ENCODE measurements around the gene REPS1. TPM values are rescaled to one million over a fixed set of nuclear protein-coding genes. Genes with fewer than 3 reads are reported as not detected.
A peak's percentile ranks its signal among the peaks of the same experiment; 100 is the strongest.
"Not testable (repeated sequence)": the region's sequence is repeated elsewhere in the genome, so short reads cannot be mapped to it uniquely, and the experiment has no call there.

Gene REPS1
- total RNA-seq, 1 donor from 2014 or later = 42.2 TPM

DNA sequence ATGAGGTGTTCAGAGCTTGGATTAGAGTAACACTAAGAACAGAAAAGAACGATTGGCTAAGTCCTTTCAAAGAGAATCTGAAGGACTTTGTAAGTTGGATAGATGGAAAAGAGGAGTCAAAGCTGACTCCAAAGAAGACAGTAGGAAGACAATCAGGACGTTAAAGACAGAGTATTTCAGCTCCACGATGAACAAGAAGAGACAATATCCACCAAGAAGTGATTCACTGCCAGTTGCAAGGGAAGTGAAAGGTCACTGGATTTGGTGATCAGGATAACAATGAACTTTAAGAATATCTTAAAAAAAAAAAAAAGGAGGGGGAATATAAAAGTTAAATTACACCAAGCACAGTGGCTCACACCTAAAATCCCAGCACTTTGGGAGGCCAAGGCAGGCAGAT lies 17.9 kb downstream of the REPS1 start:
- no peak for ATAC-seq

DNA sequence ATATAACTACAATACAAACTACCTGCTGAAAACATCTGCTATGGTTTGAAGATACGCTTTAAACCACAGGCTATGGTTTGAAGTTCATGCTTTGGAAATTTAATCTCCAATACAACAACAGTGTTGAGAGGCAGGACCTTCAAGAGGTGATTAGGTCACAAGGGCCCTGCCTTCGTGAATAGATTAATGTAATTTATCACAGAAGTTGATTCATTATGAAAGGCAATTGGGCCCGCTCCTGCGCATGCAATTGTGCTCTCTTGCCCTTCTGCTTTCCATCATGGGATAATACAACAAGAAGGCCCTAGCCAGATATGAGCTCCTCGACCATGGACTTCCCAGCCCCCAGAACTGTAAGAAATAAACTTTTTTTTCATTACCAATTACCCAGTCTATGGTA lies 21.2 kb downstream of the REPS1 start:
- no peak for ATAC-seq

DNA sequence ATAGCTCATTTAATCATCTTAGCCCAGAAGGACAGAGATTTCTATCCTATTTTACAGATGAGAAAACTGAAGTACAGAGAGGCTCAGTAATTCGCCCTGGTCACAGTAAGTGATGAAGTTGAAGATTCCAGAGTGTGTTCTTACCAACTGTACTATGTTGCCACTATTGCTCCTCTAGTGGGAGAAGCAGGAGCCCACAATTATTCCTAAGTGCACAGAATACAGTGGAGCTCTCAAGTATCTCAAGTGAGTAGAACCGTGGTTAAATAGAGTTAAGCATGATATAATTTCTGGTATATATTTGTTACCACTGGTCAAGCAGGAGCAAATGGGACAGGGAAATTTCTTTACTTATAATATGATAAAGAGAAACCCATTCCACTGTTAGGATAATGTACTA lies 22.1 kb downstream of the REPS1 start:
- no peak for ATAC-seq

DNA sequence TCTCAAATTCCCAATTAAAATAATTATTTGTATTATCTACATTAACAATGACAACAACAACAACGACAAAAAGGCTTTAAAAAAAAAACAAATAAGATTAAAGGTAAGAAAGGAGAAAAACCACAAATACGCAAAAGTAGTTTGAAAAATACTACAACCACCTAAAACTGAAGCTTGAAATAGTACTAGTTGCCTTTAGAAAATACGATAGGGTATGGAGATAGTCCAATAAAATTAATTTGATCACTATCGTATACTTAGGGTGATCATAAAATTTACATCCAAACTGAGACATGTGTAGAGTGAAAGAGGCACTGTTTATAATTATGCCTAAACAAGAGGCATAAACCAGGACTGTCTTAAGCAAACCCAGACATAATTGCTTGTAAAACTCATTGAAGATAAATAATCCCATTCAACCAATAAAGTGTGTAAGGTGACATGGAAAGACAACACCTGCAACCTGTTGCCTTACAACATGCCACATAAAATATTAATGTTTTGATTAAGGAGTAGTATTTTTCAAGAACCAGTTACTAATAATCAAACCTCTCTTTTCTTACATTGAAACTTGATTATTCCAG lies 22.7 kb downstream of the REPS1 start:
- ATAC-seq = no peak

DNA sequence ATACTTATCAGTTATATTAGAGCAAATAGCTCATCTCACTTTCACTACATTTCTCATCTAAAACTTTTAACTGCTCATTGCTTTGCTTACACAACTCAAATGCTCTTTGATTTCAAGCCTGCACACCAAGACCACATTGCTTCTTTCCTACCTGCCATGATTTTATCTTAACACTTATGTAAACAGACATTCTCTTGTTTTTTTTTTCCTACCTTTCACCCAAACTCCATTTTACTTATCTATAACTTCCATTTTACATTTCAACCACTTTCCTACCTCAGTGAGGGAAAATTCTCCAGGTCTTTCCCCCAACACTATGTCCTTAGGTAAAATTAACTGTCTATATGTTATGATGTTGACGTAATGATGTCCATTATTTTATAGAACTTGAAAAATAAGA lies 24.0 kb downstream of the REPS1 start:
- ATAC-seq = no peak

DNA sequence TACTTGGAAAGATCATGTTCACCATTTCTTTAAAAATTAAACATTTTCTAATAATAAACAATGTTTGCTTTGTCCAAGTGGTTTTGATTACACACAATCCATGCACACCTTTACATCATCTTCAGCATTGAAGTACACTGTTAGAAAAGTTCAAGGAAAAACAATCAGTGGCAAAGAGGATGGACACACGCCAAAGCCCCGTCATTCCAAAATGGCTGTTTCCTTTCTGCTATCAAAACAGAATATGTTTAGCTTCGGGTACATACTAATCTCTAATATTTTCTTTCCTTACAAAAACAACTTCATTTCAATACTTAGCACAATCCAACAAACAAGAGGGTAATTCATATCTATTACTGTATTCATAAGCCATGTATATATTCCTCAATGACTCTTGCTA lies 24.5 kb downstream of the REPS1 start:
- no peak for ATAC-seq

DNA sequence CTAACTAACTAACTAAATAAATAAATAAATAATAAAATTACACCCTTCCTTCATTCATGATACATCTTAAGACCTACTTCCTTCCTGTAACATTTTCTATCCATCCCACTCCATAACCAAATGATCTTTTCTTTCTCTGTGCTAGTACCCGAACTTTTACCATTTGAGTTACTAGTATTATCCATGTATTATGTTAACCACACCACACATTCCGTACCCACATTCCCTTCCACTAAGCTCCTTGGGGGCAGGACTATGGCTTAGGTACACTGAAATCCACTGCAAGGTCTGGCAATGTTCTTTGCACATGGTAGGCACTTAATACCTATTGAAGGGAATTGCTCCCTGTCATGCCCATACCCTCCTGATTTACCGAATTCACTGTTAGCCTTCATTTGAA lies 24.9 kb downstream of the REPS1 start:
- ATAC-seq = no peak

DNA sequence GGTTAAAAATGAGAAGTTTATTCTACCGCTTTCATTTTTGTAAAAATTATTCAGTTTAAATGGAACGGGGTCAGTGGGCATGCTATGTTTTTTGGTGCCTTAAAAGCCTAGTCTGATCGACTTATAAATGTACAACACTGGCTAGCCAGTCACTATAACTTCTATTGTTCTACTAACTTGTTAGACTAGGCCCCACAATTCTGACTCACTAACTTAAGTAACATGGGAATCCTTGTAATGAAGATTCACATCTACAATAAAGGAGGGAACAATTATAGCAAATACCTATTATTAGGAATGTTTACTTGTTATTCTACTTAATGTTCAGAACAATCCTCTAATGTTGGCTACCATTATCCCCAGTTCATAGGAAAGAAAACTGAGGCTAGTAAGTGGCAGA lies 28.5 kb downstream of the REPS1 start:
- peak; percentile 88 for ATAC-seq

DNA sequence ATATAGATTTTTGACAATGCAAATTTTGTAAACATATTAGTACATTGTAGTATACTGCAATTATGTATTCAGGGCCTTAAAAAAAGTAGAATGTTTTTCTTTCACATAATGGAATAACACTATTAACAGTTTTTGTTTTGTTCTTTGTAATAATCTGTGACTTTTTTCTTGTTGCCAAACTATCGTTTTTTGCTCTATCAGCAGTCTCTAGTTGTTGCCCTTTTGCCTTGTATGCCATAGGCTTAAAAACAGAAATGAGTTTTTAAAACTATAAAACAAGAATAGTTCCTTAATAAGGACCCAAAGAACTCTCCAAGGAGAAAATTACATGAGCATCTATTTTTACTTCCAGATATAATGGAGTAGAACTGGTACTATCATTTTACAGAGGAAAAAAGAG lies 29.5 kb downstream of the REPS1 start:
- ATAC-seq = no peak

DNA sequence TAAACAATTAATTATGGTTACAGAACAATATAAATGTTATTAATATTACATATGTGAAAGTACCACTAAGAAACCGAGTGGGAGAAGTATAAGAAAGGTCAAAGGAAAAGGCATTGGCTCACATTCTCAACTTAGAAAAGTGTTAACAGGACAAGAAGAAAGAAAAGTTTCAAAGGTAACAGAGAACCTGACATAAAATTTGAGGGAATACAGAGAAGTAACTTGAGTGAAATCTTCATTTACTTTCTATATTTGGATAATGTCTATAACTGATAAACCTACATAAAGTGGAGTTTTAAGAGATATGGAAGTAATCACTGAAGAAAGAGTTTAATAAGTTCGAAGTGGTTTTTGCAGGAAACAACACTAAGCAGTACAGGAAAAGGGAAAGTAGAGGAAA lies 30.1 kb downstream of the REPS1 start:
- ATAC-seq = no peak

DNA sequence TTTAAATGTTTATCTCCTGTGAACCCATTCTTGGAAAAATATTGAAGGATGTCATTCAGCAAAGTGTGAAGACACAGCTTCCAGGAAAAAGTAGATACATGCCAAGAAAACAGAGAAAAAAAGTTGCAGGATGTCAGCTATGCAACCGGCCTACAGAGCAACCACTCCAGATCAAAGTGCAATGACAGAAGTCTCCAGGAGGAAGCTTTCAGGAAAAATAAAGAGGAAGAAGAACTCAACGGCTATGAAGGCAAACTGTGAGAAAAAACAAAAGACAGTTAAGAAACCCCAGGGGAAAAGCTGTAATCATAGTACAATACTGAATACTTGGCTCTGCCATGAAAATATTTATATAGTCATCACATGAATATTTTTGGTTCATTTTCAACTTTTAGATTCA lies 30.6 kb downstream of the REPS1 start:
- ATAC-seq = no peak

DNA sequence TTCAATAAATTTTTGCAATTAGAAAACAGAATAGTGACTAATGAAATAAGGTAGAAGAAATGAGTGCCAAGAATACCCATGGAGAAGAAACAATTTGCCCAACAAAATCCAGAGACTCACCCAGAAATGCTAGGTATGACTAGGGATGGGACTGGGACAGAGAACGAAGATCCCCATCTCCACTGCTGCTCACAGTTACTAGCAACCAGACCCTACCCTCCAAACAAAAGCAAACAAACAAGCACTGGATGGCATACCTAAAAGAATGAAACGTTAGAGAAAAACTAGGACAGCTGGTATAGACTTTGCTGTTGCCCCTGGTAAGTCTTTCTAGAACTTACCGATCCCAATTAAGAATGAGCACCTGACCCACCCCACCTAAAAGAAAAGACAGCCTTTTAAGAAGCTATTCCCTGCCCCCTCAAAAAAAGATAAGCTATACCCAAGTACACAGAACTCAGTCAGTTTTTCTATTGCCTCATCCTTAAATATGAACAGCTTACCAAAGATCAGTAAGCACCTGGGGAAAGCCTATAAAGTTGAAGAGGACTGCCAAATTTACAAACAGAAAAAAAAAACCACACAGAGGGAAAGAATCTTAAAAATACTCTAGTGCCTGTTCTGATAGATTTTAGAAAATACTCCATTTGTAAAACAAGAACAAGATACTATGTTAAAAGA lies 31.7 kb downstream of the REPS1 start:
- ATAC-seq = no peak

DNA sequence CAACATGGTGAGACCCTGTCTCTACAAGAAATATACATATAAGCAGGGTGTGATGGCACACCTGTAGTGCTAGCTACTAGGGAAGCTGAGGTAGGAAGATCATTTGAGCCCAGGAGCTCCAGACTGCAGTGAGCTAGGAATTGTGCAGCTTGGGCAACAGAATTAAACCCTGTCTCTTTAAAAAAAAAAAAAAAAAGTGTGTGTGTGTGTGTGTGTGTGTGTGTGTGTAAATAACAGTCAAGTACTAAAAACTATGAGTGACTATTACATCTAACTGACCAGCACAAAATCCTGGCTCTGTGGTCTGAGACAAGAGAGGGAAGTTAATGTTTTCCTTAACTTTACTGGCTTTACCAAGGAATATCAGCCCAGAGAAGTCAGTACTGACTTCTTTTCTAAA lies 32.8 kb downstream of the REPS1 start:
- no peak for ATAC-seq

DNA sequence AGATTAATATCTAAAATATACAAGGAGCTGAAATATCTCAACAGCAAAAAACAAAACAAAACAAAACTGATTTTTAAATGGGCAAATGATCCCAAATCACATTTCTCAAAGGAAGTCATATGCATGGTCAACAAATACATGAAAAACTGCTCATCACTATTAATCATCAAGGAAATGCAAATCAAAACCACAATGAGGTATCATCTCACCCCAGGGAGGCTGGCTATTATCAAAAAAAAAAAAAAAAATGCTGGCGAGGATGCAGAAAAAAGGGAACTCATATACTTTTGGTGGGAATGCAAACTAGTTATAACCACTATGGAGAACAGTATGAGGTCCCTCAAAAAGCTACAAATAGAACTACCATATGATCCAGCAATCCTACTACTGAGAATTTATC lies 34.6 kb downstream of the REPS1 start:
- no peak for ATAC-seq

DNA sequence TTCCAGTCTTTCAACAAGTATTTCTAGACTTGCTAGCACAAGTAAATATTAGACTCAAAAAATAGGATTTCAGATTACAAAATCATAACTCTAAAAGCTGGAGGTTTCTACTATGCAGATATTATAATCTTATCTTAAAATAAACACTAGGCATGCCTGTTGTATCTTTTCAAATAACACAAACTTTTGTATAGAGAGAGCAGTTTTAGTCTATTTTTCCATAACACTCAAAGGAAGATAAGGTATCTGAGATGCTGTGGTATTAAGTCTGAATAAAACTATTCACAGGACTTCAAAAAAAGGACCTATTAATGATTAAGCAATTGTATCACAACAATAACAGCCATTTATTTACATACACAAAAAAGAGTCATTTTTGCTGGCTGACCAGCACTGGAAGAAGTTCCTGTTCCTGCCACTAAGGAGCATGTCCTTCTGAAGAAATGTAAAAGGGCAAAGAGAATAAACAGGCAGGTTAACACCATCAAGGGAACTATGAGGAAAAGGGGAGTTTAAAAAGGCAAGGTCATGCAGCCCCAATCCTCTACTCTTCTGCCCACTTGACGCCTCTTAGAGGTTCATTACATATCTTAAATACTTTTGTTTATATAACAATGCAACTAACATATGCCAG lies 39.4 kb downstream of the REPS1 start:
- ATAC-seq = peak; percentile 17

DNA sequence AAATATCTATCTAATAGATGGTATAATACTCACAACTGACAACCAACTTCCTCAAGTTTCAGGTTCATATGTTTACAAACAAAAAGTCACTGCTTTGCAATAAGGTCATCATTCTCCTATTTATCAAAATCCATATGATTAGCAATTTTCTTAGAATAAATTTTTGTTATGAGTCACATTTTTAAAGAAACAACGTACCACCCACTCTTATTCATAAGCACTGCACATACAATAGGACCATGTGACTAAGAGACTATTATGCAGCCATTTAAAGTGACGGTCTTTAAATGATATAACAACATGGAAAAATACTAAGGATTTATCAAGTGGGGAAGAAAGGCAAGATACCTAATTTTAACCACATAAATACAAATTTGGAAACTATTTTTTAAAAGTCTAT lies 40.0 kb downstream of the REPS1 start:
- no peak for ATAC-seq

DNA sequence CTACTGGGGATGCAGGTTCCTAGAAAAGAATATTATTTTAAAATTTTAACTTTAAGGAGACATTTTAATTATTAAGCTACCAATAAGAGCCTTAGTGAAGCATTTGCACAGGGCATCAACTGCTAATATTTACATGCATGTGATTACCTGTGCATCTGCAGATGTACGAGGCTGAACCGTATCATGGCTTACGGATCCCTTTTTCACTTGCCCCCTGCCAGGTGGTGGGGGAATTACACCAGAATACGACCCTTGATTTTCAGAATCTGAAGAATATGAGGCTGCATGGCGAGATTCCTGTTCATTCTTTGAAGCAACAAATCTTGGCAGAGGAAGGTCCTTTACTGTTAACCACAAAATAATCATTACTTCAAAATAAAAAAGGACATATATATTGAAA lies 42.7 kb downstream of the REPS1 start:
- ATAC-seq = no peak

DNA sequence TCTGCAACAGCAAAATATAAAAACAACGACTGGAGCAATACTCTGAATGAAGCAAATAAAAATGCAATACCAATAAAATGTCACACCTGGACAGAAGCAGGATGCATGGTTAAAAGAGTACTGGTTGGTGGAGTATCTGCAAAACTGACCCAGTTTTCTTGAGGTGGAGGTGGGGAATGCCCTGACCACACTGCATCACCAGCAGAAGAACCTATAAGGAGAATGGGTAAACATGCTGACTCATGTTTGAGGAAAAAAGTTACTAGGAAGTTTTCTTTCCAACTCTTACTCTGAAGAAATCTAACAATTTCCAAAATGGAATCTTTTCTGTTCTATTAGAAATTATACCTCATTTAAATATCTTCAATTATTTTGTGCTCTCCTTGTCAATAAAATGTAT lies 43.6 kb downstream of the REPS1 start:
- no peak for ATAC-seq

DNA sequence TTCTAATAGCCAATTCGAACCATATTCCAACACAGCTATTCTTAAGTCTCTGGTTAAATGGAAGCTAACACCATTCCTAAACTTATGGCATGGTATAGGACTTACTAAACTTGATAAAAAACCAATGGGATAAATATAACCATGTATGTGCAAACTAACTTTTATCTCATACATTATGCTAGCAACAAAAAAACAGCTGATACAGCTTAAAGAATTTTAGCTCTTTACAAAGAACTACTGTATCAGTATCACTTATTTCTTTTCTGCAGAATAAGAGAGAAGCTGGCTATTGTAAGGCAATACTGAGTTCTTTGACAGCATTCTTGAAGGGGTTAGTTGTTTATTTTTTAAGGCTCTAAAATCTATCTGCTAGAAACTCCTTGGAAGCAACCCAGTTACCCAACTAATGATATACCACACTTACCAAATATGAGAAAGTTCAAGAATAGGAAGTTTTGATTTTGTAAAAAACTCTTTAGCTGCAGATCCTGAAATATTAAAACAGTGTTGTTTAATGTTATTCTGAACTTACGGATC lies 44.9 kb downstream of the REPS1 start:
- ATAC-seq = no peak

DNA sequence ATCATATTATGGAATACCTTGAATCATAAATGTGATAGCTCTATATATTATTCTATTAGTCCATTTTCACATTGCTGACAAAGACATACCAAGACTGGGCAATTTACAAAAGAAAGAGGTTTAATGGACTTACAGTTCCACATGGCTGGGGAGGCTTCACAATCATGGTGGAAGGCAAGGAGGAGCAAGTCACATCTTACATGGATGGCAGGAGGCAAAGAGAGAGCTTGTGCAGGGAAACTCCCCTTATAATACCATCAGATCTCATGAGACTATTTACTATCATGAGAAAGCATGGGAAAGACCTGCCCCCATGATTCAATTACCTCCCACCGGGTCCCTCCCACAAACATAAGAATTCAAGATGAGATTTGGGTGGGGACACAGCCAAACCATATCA lies 51.2 kb downstream of the REPS1 start:
- not testable (repeated sequence) for ATAC-seq

DNA sequence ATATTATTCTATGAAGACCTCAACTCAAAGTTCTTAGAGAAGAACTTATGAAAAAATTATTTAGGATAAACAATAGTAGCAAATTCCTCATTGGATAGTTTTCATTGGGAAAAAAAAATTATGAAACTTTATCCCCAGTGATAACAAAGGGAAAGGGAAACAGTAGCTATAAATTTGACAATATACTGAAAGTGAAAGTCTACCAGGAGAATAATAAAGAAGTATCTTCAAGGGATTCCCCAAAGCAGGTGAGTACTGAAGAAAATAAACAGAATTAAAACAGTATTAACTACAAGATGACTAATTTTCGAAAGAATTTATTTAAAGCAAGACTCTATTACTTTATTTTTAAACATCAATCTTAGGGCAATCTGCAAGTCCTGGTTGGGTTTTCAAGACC lies 56.4 kb downstream of the REPS1 start:
- no peak for ATAC-seq

DNA sequence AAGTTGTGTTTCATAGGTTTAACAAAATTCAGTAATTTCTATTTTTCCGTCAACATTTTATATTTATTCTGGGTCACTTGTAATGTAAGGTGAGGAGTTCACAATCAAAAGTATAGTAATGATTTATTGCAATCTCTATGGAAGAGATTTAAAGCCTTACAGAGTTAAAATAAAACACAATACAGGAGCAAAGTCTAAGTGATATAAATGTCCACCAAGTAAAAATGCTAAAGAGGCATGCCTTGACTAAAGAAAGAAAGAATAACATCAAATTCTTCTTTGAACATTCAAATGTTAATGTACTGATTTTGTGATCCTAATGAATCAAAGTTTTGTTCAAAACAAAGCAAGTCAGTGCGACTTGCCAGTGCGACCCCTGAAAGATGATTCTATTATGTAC lies 61.5 kb downstream of the REPS1 start:
- no peak for ATAC-seq

DNA sequence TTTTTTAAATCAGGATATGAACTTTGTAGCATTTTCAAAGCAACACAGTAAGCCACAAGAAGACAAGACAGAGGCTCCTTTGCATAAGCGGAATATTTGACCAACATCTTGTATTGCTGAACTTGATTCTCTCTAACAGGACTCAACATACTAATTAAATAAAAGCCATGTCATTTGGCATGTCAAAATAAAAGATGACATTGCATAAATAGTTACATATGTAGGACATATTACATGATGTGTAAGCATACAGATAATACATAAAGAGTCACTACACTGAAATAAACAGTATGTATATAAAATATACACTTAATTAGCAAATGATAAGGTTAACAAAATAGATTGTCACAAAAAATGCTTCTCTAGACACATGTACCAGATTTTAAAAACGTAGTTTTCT lies 62.2 kb downstream of the REPS1 start:
- ATAC-seq = no peak

DNA sequence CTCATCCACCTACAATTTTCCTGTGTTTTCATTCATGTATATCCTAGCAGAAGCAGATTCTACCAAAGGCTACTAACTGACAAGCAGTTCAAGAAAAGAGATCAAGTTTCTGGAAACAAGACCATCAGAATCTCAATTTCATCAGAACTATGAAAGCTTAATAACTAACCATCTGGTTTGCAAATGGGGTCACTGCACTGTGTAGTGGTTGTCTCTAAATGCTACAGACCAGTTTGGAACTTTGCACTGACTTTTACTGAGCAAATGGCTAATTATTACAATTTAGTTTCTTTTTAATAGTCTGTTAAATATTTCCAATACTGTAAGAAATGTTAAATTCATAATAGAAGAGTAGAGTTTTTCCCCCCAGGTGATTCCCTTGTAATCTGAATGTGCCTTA lies 64.5 kb downstream of the REPS1 start:
- ATAC-seq = no peak
